ENCODE results near the gene PRR15L. TPM values are rescaled to one million over a fixed set of nuclear protein-coding genes. Genes with fewer than 3 reads are reported as not detected.

The PRR15L gene
- total and polyA plus RNA-seq, 2 of the 8 experiments (the other 6 are each of a cell fraction or from before 2014, with no cell fraction given), result 0.26 to 1.1 TPM

- CTCF ChIA-PET (ENCODE audit: partially characterized antibody), result interaction anchor here (0.8 to 1.8 kb wide), 16 partner anchors 9 to 113 kb away, joined by 3 to 8 read pairs (median 3); no protein-coding TSS in a partner anchor
- Histone ChIP-seq H3K56ac (replicated peaks; ENCODE audit: insufficient read length, low read depth, low read length) (no peak overlapping the region), H2AFZ (ENCODE audit: low read length) (no peak overlapping the region), H3K79me1 (ENCODE audit: low read depth, low read length) (peaks cover 10% of the 10 kb centered on the region), H3K23ac (ENCODE audit: insufficient read length) (no peak overlapping the region), H3K4ac (replicated peaks; ENCODE audit: insufficient read length, low read depth, low read length) (no peak overlapping the region), H4K20me1 (replicated peaks in 1 of 2; ENCODE audit: control insufficient read depth in 1 of 2, insufficient read depth in 2 of 2, low read length in 2 of 2) (peaks cover 0 to 3% of the 10 kb centered on the region in 2 experiments), H2BK5ac (ENCODE audit: low read depth, low read length) (peak overlapping the region; percentile 18; the same call in 1 of the 2 replicates), H2BK120ac (replicated peaks; ENCODE audit: low read depth, low read length) (no peak overlapping the region), H2BK20ac (ENCODE audit: low read length) (no peak overlapping the region), H4K8ac (ENCODE audit: extremely low read depth, insufficient read depth, low read length) (peak overlapping the region; percentile 85; the same call in 1 of the 2 replicates), H2BK15ac (ENCODE audit: low read length) (no peak overlapping the region), H3K4me2 (ENCODE audit: insufficient read depth in 1 of 2, low read depth in 2 of 2, low read length in 2 of 2) (no peak overlapping the region), H4K5ac (ENCODE audit: insufficient read length, low read depth, low read length) (no peak overlapping the region), H3K14ac (ENCODE audit: insufficient read length) (no peak overlapping the region), H3K4me3 (ENCODE audit: extremely low read depth in 1 of 4, insufficient read depth in 2 of 4, low read depth in 3 of 4, low read length in 4 of 4) (no peak overlapping the region), H3K18ac (ENCODE audit: extremely low read depth, low read length) (no peak overlapping the region), H2AK5ac (ENCODE audit: low read depth, low read length) (no peak overlapping the region), H3K9ac (replicated peaks in 1 of 4; ENCODE audit: extremely low read depth in 1 of 4, low read depth in 3 of 4, low read length in 3 of 4) (no peak overlapping the region), H3K27me3 (replicated peaks in 1 of 4; ENCODE audit: control insufficient read depth in 3 of 4, extremely low read depth in 1 of 4, insufficient read depth in 3 of 4, low read length in 3 of 4) (no peaks in the 10 kb centered on the region), H3K79me2 (ENCODE audit: control insufficient read depth in 1 of 2, insufficient read depth in 2 of 2, low read length in 2 of 2) (peaks cover 0 to 6% of the 10 kb centered on the region in 2 experiments; a peak in 2 of 4 replicates), H3K27ac (ENCODE audit: low read depth, low read length) (no peak overlapping the region), H3K4me1 (replicated peaks in 1 of 4; ENCODE audit: control insufficient read depth in 3 of 4, insufficient read depth in 4 of 4, low read length in 3 of 4) (peaks cover 8 to 17% (median 12%) of the 10 kb centered on the region in 4 experiments), H3K9me3 (ENCODE audit: insufficient read depth in 2 of 2, low read depth in 1 of 2, low read length in 1 of 2) (no peaks in the 10 kb centered on the region), H3K36me3 (ENCODE audit: control insufficient read depth in 2 of 4, insufficient read depth in 4 of 4, low read length in 3 of 4) (no peaks in the 10 kb centered on the region), H2BK12ac (ENCODE audit: low read depth, low read length) (peak overlapping the region; percentile 18; the same call in 1 of the 2 replicates), H3K23me2 (ENCODE audit: low read depth, low read length) (peaks cover 2% of the 10 kb centered on the region; the same call in 1 of the 2 replicates), H4K91ac (replicated peaks; ENCODE audit: insufficient read length, low read length) (no peak overlapping the region)
- POLR2A ChIA-PET (ENCODE audit: partially characterized antibody), result interaction anchor here (0.6 to 3.5 kb wide), 5 partner anchors 9 to 52 kb away, joined by 3 to 15 read pairs (median 4); partner anchors contain the start of genes PRR15L and SP2
- WGBS, 2 experiments (ENCODE audit: extremely low coverage in 1 of 2, insufficient coverage in 1 of 2, insufficient read length in 1 of 2, insufficient replicate concordance in 2 of 2, low coverage in 1 of 2, low lambda C conversion rate in 2 of 2, missing lambda C conversion rate in 1 of 2), result 92% methylated on average over 8 of the region's 8 CpGs; no CpG with 5 or more reads in 1 of the 2 experiments
- no peak for FAIRE-seq
- TF ChIP-seq, protein P1, sequence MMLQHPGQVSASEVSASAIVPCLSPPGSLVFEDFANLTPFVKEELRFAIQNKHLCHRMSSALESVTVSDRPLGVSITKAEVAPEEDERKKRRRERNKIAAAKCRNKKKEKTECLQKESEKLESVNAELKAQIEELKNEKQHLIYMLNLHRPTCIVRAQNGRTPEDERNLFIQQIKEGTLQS (IDR thresholded peaks at IDR 0.05; ENCODE audit: insufficient read depth, low read depth, low read length), result no peak
- TF ChIP-seq CTBP2 (IDR thresholded peaks at IDR 0.05; ENCODE audit: borderline replicate concordance, insufficient read depth, insufficient read length, low read length) (no peak), FOSL1 (IDR thresholded peaks at IDR 0.05; ENCODE audit: insufficient read depth, low read depth, low read length) (no peak)
- DNase-seq (ENCODE audit: low read depth in 1 of 2, low spot score in 2 of 2), result no peak
Measured at GRCh38 chr17:47905221-47905733, 52.4 kb downstream of the PRR15L start.

Data from H1 (cell line).